GM23338 (cell line): ENCODE results near the gene NID2. TPM values are rescaled to one million over a fixed set of nuclear protein-coding genes. Genes with fewer than 3 reads are reported as not detected.

Experiments
- ATAC-seq: fragments of 200-7000 bp; cut with Tn5 transposase; 3 replicates; pipeline ENCODE4 v1.9.1; 2020
- DNase-seq: peaks from one replicate; pipeline ENCODE4 v3.0.0-alpha.2; 2015; ENCODE audit warnings: low spot score
- H2AFZ ChIP-seq: fragments of 200-600 bp; sonication (generic); 2 replicates; pipeline ENCODE4 v1.8.0; 2016; ENCODE audit warnings: antibody characterized with exemption, mild to moderate bottlenecking, moderate library complexity
- H3F3A ChIP-seq: fragments of 200-600 bp; sonication (generic); replicated peaks from 2 replicates; pipeline ENCODE4 v1.8.0; 2017; ENCODE audit warnings: antibody characterized with exemption, mixed run types, low read depth
- H3K27ac ChIP-seq: fragments of 200-600 bp; sonication (generic); 2 replicates; pipeline ENCODE4 v1.6.1; 2016; ENCODE audit warnings: low read depth
- H3K27me3 ChIP-seq: fragments of 200-600 bp; sonication (generic); 2 replicates; pipeline ENCODE4 v1.8.0; 2016; ENCODE audit warnings: mild to moderate bottlenecking, mixed run types, moderate library complexity; ENCODE audit not compliant: insufficient read depth
- H3K36me3 ChIP-seq: fragments of 200-600 bp; sonication (generic); 2 replicates; pipeline ENCODE4 v1.8.0; 2016; ENCODE audit warnings: mild to moderate bottlenecking; ENCODE audit not compliant: insufficient read depth
- H3K4me1 ChIP-seq: fragments of 200-600 bp; sonication (generic); 2 replicates; pipeline ENCODE4 v1.8.0; 2016; ENCODE audit warnings: mild to moderate bottlenecking, moderate library complexity; ENCODE audit not compliant: insufficient read depth
- H3K4me2 ChIP-seq: fragments of 200-600 bp; sonication (generic); 2 replicates; pipeline ENCODE4 v1.7.1; 2017; ENCODE audit warnings: mixed run types
- H3K4me3 ChIP-seq: fragments of 200-600 bp; sonication (generic); 2 replicates; pipeline ENCODE4 v1.6.1; 2016; ENCODE audit warnings: mixed run types
- H3K79me2 ChIP-seq: fragments of 200-600 bp; sonication (generic); replicated peaks from 2 replicates; pipeline ENCODE4 v1.8.0; 2017; ENCODE audit warnings: mild to moderate bottlenecking; ENCODE audit not compliant: insufficient read depth
- H3K9me2 ChIP-seq: fragments of 200-600 bp; sonication (generic); 2 replicates; pipeline ENCODE4 v1.8.0; 2017; ENCODE audit not compliant: insufficient read depth
- H4K20me1 ChIP-seq: fragments of 200-600 bp; sonication (generic); replicated peaks from 2 replicates; pipeline ENCODE4 v1.8.0; 2017; ENCODE audit warnings: mild to moderate bottlenecking; ENCODE audit not compliant: insufficient read depth
- H3K27ac Mint-ChIP-seq: 2 replicates; pipeline ENCODE4 v1.8.0; 2020; ENCODE audit warnings: inconsistent platforms, mild to moderate bottlenecking, moderate library complexity, mixed read lengths
- H3K27me3 Mint-ChIP-seq: 3 replicates; pipeline ENCODE4 v1.8.0; 2022; ENCODE audit warnings: low read depth, mild to moderate bottlenecking, moderate library complexity, mixed read lengths, inconsistent platforms; ENCODE audit not compliant: insufficient read depth, poor library complexity
- H3K36me3 Mint-ChIP-seq: 3 replicates; pipeline ENCODE4 v1.8.0; 2021; ENCODE audit warnings: low read depth, mild to moderate bottlenecking, inconsistent platforms, moderate library complexity, mixed read lengths
- H3K4me1 Mint-ChIP-seq: 3 replicates; pipeline ENCODE4 v1.8.0; 2020; ENCODE audit warnings: mild to moderate bottlenecking, inconsistent platforms, mixed read lengths
- H3K4me3 Mint-ChIP-seq: 3 replicates; pipeline ENCODE4 v1.8.0; 2021; ENCODE audit warnings: moderate library complexity, mild to moderate bottlenecking, inconsistent platforms, mixed read lengths
- H3K9me3 Mint-ChIP-seq: 3 replicates; pipeline ENCODE4 v1.8.0; 2020; ENCODE audit warnings: moderate library complexity, mild to moderate bottlenecking, inconsistent platforms, mixed read lengths
- EZH2phosphoT487 ChIP-seq: fragments of 200-600 bp; sonication (generic); IDR thresholded peaks from one replicate; pipeline ENCODE4 v1.8.1; 2018; ENCODE audit warnings: antibody characterized with exemption; ENCODE audit not compliant: unreplicated experiment
- POLR2AphosphoS5 ChIP-seq: IDR thresholded peaks from 2 replicates; pipeline ENCODE4 v1.6.1; 2016; ENCODE audit warnings: antibody characterized with exemption, low read depth
- long read RNA-seq: library from polyadenylated mRNA; unstranded; transcript quantifications from one replicate; pipeline ENCODE4 v2.0.0, GENCODE V29; 2020; ENCODE audit not compliant: unreplicated experiment
- polyA plus RNA-seq: library from polyadenylated mRNA; unstranded; fragments of >200 nt; fragmentation: Nextera tagmentation; extraction: Ambion mirVana; gene quantifications from 2 replicates; pipeline ENCODE4 v1.2.1, GENCODE V29; 2016
- total RNA-seq: library from RNA; depleted of rRNA; stranded (reverse); fragments of >200 nt; shearing (Covaris generic); gene quantifications from 2 replicates; pipeline ENCODE4 v1.2.3, GENCODE V29; 2014; rRNA removed
- TF ChIP-seq, protein P1 (sequence below): IDR thresholded peaks from one replicate; pipeline ENCODE4 v1.6.1; 2018; ENCODE audit warnings: antibody characterized with exemption; ENCODE audit not compliant: unreplicated experiment

Gene NID2, protein sequence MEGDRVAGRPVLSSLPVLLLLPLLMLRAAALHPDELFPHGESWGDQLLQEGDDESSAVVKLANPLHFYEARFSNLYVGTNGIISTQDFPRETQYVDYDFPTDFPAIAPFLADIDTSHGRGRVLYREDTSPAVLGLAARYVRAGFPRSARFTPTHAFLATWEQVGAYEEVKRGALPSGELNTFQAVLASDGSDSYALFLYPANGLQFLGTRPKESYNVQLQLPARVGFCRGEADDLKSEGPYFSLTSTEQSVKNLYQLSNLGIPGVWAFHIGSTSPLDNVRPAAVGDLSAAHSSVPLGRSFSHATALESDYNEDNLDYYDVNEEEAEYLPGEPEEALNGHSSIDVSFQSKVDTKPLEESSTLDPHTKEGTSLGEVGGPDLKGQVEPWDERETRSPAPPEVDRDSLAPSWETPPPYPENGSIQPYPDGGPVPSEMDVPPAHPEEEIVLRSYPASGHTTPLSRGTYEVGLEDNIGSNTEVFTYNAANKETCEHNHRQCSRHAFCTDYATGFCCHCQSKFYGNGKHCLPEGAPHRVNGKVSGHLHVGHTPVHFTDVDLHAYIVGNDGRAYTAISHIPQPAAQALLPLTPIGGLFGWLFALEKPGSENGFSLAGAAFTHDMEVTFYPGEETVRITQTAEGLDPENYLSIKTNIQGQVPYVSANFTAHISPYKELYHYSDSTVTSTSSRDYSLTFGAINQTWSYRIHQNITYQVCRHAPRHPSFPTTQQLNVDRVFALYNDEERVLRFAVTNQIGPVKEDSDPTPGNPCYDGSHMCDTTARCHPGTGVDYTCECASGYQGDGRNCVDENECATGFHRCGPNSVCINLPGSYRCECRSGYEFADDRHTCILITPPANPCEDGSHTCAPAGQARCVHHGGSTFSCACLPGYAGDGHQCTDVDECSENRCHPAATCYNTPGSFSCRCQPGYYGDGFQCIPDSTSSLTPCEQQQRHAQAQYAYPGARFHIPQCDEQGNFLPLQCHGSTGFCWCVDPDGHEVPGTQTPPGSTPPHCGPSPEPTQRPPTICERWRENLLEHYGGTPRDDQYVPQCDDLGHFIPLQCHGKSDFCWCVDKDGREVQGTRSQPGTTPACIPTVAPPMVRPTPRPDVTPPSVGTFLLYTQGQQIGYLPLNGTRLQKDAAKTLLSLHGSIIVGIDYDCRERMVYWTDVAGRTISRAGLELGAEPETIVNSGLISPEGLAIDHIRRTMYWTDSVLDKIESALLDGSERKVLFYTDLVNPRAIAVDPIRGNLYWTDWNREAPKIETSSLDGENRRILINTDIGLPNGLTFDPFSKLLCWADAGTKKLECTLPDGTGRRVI (N-terminal part only)
- 7.1 and 10.4 TPM in 2 replicates for total RNA-seq
- 2.7 and 4.3 TPM in 2 replicates for polyA plus RNA-seq
- long read RNA-seq = 0 reads

- Histone ChIP-seq H3K9me2 (0 out of 2 replicates have a peak, but pooled peaks cover 4% of the 10 kb centered on the region), H3K4me2 (peak within 1 kb of the TSS; percentile 98), H3K79me2 (no peaks in the 10 kb centered on the region), H3K27ac (no peak within 1 kb of the TSS), H3K4me3 (peak within 1 kb of the TSS; percentile 87), H3K36me3 (no peaks in the 10 kb centered on the region), H4K20me1 (0 out of 2 replicates have a peak, but pooled peaks cover 4% of the 10 kb centered on the region), H2AFZ (peak within 1 kb of the TSS; percentile 99), H3K27me3 (peaks cover 60% of the 10 kb centered on the region), H3K4me1 (peaks cover 16% of the 10 kb centered on the region), H3F3A (peaks cover 6% of the 10 kb centered on the region; the same call in 1 of the 2 replicates)
- H3K4me1 Mint-ChIP-seq = peaks cover 22% of the 10 kb centered on the region
- no peaks in the 10 kb centered on the region for H3K36me3 Mint-ChIP-seq
- TF ChIP-seq EZH2phosphoT487 (peak; percentile 3), POLR2AphosphoS5 (peak; percentile 56; the same call in 1 of the 2 replicates)
- TF ChIP-seq, protein P1, sequence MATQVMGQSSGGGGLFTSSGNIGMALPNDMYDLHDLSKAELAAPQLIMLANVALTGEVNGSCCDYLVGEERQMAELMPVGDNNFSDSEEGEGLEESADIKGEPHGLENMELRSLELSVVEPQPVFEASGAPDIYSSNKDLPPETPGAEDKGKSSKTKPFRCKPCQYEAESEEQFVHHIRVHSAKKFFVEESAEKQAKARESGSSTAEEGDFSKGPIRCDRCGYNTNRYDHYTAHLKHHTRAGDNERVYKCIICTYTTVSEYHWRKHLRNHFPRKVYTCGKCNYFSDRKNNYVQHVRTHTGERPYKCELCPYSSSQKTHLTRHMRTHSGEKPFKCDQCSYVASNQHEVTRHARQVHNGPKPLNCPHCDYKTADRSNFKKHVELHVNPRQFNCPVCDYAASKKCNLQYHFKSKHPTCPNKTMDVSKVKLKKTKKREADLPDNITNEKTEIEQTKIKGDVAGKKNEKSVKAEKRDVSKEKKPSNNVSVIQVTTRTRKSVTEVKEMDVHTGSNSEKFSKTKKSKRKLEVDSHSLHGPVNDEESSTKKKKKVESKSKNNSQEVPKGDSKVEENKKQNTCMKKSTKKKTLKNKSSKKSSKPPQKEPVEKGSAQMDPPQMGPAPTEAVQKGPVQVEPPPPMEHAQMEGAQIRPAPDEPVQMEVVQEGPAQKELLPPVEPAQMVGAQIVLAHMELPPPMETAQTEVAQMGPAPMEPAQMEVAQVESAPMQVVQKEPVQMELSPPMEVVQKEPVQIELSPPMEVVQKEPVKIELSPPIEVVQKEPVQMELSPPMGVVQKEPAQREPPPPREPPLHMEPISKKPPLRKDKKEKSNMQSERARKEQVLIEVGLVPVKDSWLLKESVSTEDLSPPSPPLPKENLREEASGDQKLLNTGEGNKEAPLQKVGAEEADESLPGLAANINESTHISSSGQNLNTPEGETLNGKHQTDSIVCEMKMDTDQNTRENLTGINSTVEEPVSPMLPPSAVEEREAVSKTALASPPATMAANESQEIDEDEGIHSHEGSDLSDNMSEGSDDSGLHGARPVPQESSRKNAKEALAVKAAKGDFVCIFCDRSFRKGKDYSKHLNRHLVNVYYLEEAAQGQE = no peak
- H3K4me3 Mint-ChIP-seq = peak within 1 kb of the TSS; percentile 82
- H3K9me3 Mint-ChIP-seq = no peaks in the 10 kb centered on the region
- DNase-seq (peak; percentile 95), ATAC-seq (peak; percentile 85)
- H3K27ac Mint-ChIP-seq = no peak within 1 kb of the TSS
- H3K27me3 Mint-ChIP-seq = peaks cover 44% of the 10 kb centered on the region
Measured at GRCh38 chr14:52068615-52069306, at the start of gene NID2. Gene NID2 (minus strand): TSS chr14:52069059. CDS start chr14:52068994, 65 bp downstream.
